HCT116 (cell line): Measurements from ENCODE around the gene RAB25. TPM values are rescaled to one million over a fixed set of nuclear protein-coding genes. Genes with fewer than 3 reads are reported as not detected.

Experiments used
- ATAC-seq: fragments of 200-7000 bp; cut with Tn5 transposase; 2 replicates; pipeline ENCODE4 v1.9.1; 2020; ENCODE audit warnings: mild to moderate bottlenecking, moderate library complexity
- BruUV-seq: library from RNA; stranded (reverse); fragments of 400-500 nt; replicated peaks from 2 replicates; lab custom pipeline; 2021; lab: Mats Ljungman, UMichigan
- CTCF ChIA-PET: fragments of 300-600 bp; sonication (Branson Sonifier 250); formaldehyde crosslinking; loops from one replicate; lab custom pipeline; 2021; ENCODE audit warnings: antibody characterized with exemption; lab: Charles Lee
- POLR2A ChIA-PET: fragments of 300-600, 350-600 bp; sonication (Branson Sonifier 250); formaldehyde crosslinking; loops from one replicate; lab custom pipeline; 2021; ENCODE audit warnings: antibody characterized with exemption; lab: Charles Lee
- RAD21 ChIA-PET, 2 experiments: fragments of 300-600 bp; sonication (Branson Sonifier 250); formaldehyde crosslinking; loops; one replicate each; lab custom pipeline; 2023; ENCODE audit warnings: low total read pairs in 2 of 2; ENCODE audit not compliant: uncharacterized antibody in 2 of 2, unreplicated experiment in 2 of 2, low non-redundant PET in 1 of 2; lab: Charles Lee
- DNase-seq: peaks from one replicate; pipeline ENCODE4 v3.0.0-alpha.2; 2010; ENCODE audit warnings: low read depth, low spot score
- H2AFZ ChIP-seq: fragments of 200-600 bp; shearing (Covaris generic), sonication (generic); 2 replicates; pipeline ENCODE4 v1.6.1; 2017; ENCODE audit warnings: low read depth, mixed run types, mixed read lengths, antibody characterized with exemption, low read length; ENCODE audit not compliant: poor library complexity, severe bottlenecking
- H3K27ac ChIP-seq: 2 replicates; pipeline ENCODE4 v1.5.1; 2012; ENCODE audit warnings: low read depth, low read length
- H3K27me3 ChIP-seq: fragments of 200-600 bp; sonication (generic); 2 replicates; pipeline ENCODE4 v1.6.1; 2016; ENCODE audit warnings: mixed run types, low read length, mixed read lengths; ENCODE audit not compliant: insufficient read depth
- H3K36me3 ChIP-seq, 2 experiments: fragments of 200-500 bp in 1 of 2; fragments of 200-600 bp in 1 of 2; sonication (Bioruptor generic) in 1 of 2; sonication (generic) in 1 of 2; 2 replicates each; pipeline versions ENCODE4 v1.5.1 to v1.6.1; 2014 to 2016; ENCODE audit warnings: low read length in 2 of 2, inconsistent platforms in 1 of 2, mixed read lengths in 1 of 2, mixed run types in 1 of 2; ENCODE audit not compliant: insufficient read depth in 2 of 2, control insufficient read depth in 1 of 2
- H3K4me1 ChIP-seq, 2 experiments: fragments of 200-600 bp in 1 of 2; sonication (generic) in 1 of 2; 2 replicates each; pipeline versions ENCODE4 v1.5.1 to v1.6.1; 2012 to 2017; ENCODE audit warnings: low read length in 2 of 2, inconsistent platforms in 1 of 2, mild to moderate bottlenecking in 1 of 2, mixed read lengths in 1 of 2, mixed run types in 1 of 2, moderate library complexity in 1 of 2; ENCODE audit not compliant: insufficient read depth in 2 of 2, control insufficient read depth in 1 of 2
- H3K4me2 ChIP-seq: fragments of 200-600 bp; sonication (generic); 2 replicates; pipeline ENCODE4 v1.6.1; 2017; ENCODE audit warnings: mixed run types, low read length, mixed read lengths
- H3K4me3 ChIP-seq, 2 experiments: fragments of 200-600 bp in 1 of 2; sonication (generic) in 1 of 2; replicated peaks in 1 of 2; 2 replicates each; pipeline ENCODE4 v1.5.1; 2011 to 2016; ENCODE audit warnings: low read length in 2 of 2, control low read depth in 1 of 2, low read depth in 1 of 2, mild to moderate bottlenecking in 1 of 2, mixed read lengths in 1 of 2, mixed run types in 1 of 2
- H3K79me2 ChIP-seq: fragments of 200-600 bp; sonication (generic); 2 replicates; pipeline ENCODE4 v1.6.1; 2017; ENCODE audit warnings: mild to moderate bottlenecking, mixed run types, low read length, moderate library complexity, mixed read lengths; ENCODE audit not compliant: insufficient read depth
- H3K9ac ChIP-seq: fragments of 200-600 bp; sonication (generic); 2 replicates; pipeline ENCODE4 v1.6.1; 2016; ENCODE audit warnings: low read length, mixed read lengths
- H3K9me2 ChIP-seq: fragments of 200-600 bp; sonication (generic), shearing (Covaris generic); 2 replicates; pipeline ENCODE4 v1.6.1; 2017; ENCODE audit warnings: mixed run types, mild to moderate bottlenecking, moderate library complexity; ENCODE audit not compliant: insufficient read depth
- H3K9me3 ChIP-seq, 2 experiments: fragments of 200-500 bp in 1 of 2; fragments of 200-600 bp in 1 of 2; sonication (Bioruptor generic) in 1 of 2; sonication (generic) in 1 of 2; 2 replicates each; pipeline ENCODE4 v1.6.1; 2014 to 2017; ENCODE audit warnings: low read length in 2 of 2, mixed read lengths in 2 of 2, inconsistent platforms in 1 of 2, low read depth in 1 of 2, mild to moderate bottlenecking in 1 of 2, mixed run types in 1 of 2, moderate library complexity in 1 of 2; ENCODE audit not compliant: control insufficient read depth in 1 of 2, insufficient read depth in 1 of 2
- H4K20me1 ChIP-seq: fragments of 200-600 bp; sonication (generic), shearing (Covaris generic); 2 replicates; pipeline ENCODE4 v1.6.1; 2017; ENCODE audit warnings: mixed run types, mild to moderate bottlenecking, moderate library complexity; ENCODE audit not compliant: insufficient read depth
- CEBPB ChIP-seq: IDR thresholded peaks from 2 replicates; pipeline ENCODE4 v1.6.1; 2012; ENCODE audit warnings: low read depth
- CTCF ChIP-seq, 3 experiments: fragments of 200-600 bp in 1 of 3; sonication (generic) in 1 of 3; IDR thresholded peaks in 2 of 3; conservative IDR thresholded peaks in 1 of 3; 2 replicates each; pipeline ENCODE4 v1.5.1; 2012 to 2017; ENCODE audit warnings: low read depth in 2 of 3, low read length in 2 of 3, antibody characterized with exemption in 1 of 3, borderline replicate concordance in 1 of 3, control low read depth in 1 of 3, mild to moderate bottlenecking in 1 of 3, mixed read lengths in 1 of 3, mixed run types in 1 of 3, moderate library complexity in 1 of 3; ENCODE audit not compliant: insufficient read depth in 1 of 3
- EGR1 ChIP-seq: IDR thresholded peaks from 2 replicates; pipeline ENCODE4 v1.6.1; 2012; ENCODE audit warnings: low read depth
- EZH2 ChIP-seq: fragments of 200-600 bp; sonication (generic); IDR thresholded peaks from 2 replicates; pipeline ENCODE4 v1.6.1; 2017; ENCODE audit warnings: antibody characterized with exemption, mixed run types
- MAX ChIP-seq: IDR thresholded peaks from 2 replicates; pipeline ENCODE4 v1.6.1; 2012
- POLR2A ChIP-seq: IDR thresholded peaks from 2 replicates; pipeline ENCODE4 v1.7.0; 2011; ENCODE audit warnings: borderline replicate concordance; ENCODE audit not compliant: insufficient read depth, insufficient read length; ENCODE audit errors: extremely low read depth
- TCF7L2 ChIP-seq: IDR thresholded peaks from 2 replicates; pipeline ENCODE4 v1.7.0; 2011; ENCODE audit warnings: borderline replicate concordance, inconsistent platforms; ENCODE audit not compliant: insufficient read depth, insufficient read length; ENCODE audit errors: extremely low read depth
- ZFX ChIP-seq: fragments of 450-650 bp; IDR thresholded peaks from 2 replicates; pipeline ENCODE4 v1.6.1; 2017
- ZNF274 ChIP-seq: fragments of 200-500 bp; sonication (Bioruptor generic); IDR thresholded peaks from 2 replicates; pipeline ENCODE4 v1.6.1; 2014; ENCODE audit warnings: mild to moderate bottlenecking, low read depth, low read length, inconsistent platforms
- intact Hi-C: fragments of 100-400 bp; cut with micrococcal nuclease; formaldehyde crosslinking; loops from 2 replicates; pipeline ENCODE4 v1.10.0; 2022
- total RNA-seq: library from RNA; stranded (reverse); gene quantifications from one replicate; pipeline ENCODE4 v1.2.1, GENCODE V29; 2021; ENCODE audit not compliant: unreplicated experiment

The RAB25 gene
- total RNA-seq, 1 experiment from 2014 or later, result 142 TPM

GRCh38 chr1:156103521-156103947 is 42.6 kb downstream of the RAB25 start:
- intact Hi-C loops, result no loop called here
- Histone ChIP-seq H3K4me3 (peak overlapping the region; percentile 15 to 26), H3K79me2 (0 out of 2 replicates have a peak, but pooled peaks cover 3% of the 10 kb centered on the region), H3K9me2 (no peaks in the 10 kb centered on the region), H3K27ac (peak overlapping the region; percentile 96), H3K9ac (peak overlapping the region; percentile 84), H3K9me3 (no peaks in the 10 kb centered on the region), H3K4me2 (peak overlapping the region; percentile 89), H3K27me3 (no peaks in the 10 kb centered on the region), H3K36me3 (no peaks in the 10 kb centered on the region), H2AFZ (no peak overlapping the region), H4K20me1 (no peaks in the 10 kb centered on the region), H3K4me1 (peaks cover 76 to 99% of the 10 kb centered on the region in 2 experiments)
- TF ChIP-seq EZH2 (no peak), ZNF274 (no peak), TCF7L2 (peak; percentile 97), ZFX (no peak)
- ChIA-PET CTCF (interaction anchor here (0.5 to 2.6 kb wide), 7 partner anchors 10 to 26 kb away, joined by 3 to 13 read pairs (median 5); partner anchors contain the start of gene LMNA), RAD21 (interaction anchor here (1.3 to 3.0 kb wide), 4 partner anchors 19 to 26 kb away, joined by 3 to 14 read pairs (median 7); no protein-coding TSS in a partner anchor), POLR2A (interaction anchor here (1.4 to 4.5 kb wide), 6 partner anchors 10 to 26 kb away, joined by 4 to 28 read pairs (median 12); partner anchors contain the start of gene LMNA)
- DNase-seq, result no peak
- ATAC-seq, result peak; percentile 39
- BruUV-seq, result no TSS peak

GRCh38 chr1:156104065-156104810 is 43.3 kb downstream of the RAB25 start:
- TF ChIP-seq CEBPB (no peak), EGR1 (no peak), CTCF (IDR thresholded peaks at IDR 0.05 in 2 of 3, conservative IDR thresholded peaks at IDR 0.05 in 1 of 3; ENCODE audit: borderline replicate concordance in 1 of 3, insufficient read depth in 1 of 3, low read depth in 2 of 3, low read length in 2 of 3) (no peak), EZH2 (no peak), MAX (no peak), ZFX (no peak), POLR2A (peak; percentile 27)
- TF ChIP-seq, all 23 proteins: peak for 1
- H3K4me1 ChIP-seq, result peaks cover 80 to 99% of the 10 kb centered on the region in 2 experiments
- intact Hi-C loops, result no loop called here
- H2AFZ ChIP-seq, result no peak overlapping the region
- peak overlapping the region; percentile 89 for H3K4me2 ChIP-seq
- BruUV-seq, result no TSS peak
- ATAC-seq, result peak; percentile 49
- H3K9me2 ChIP-seq, result no peaks in the 10 kb centered on the region
- ChIA-PET POLR2A (interaction anchor here (1.4 to 4.5 kb wide), 6 partner anchors 9 to 25 kb away, joined by 4 to 28 read pairs (median 12); partner anchors contain the start of gene LMNA), RAD21 (interaction anchor here (1.3 to 3.0 kb wide), 3 partner anchors 18 to 26 kb away, joined by 3 to 14 read pairs (median 5); no protein-coding TSS in a partner anchor), CTCF (interaction anchor here (0.8 to 2.6 kb wide), 8 partner anchors 7 to 26 kb away, joined by 4 to 13 read pairs (median 4); partner anchors contain the start of gene LMNA)
- H3K27ac ChIP-seq, result peak overlapping the region; percentile 96
- no peaks in the 10 kb centered on the region for H3K9me3 ChIP-seq
- H4K20me1 ChIP-seq, result no peaks in the 10 kb centered on the region
- no peaks in the 10 kb centered on the region for H3K27me3 ChIP-seq
- no peak for DNase-seq
- H3K36me3 ChIP-seq, result no peaks in the 10 kb centered on the region
- peak overlapping the region; percentile 84 for H3K9ac ChIP-seq
- H3K4me3 ChIP-seq, result peak overlapping the region; percentile 15 to 26
- H3K79me2 ChIP-seq, result 0 out of 2 replicates have a peak, but pooled peaks cover 3% of the 10 kb centered on the region
